WTC11 (cell line): Measurements from ENCODE around the gene MEIOSIN.

Source experiments
- ESRRA ChIP-seq: sonication (generic); formaldehyde crosslinking; IDR thresholded peaks from 2 replicates; pipeline ENCODE4 v1.8.1; 2022; ENCODE audit warnings: mild to moderate bottlenecking, missing genetic modification reagents, borderline replicate concordance
- GTF2I ChIP-seq: fragments of 250-450 bp; sonication (Bioruptor Pico); conservative IDR thresholded peaks from 2 replicates; pipeline ENCODE4 v1.4.0; 2021; ENCODE audit warnings: mild to moderate bottlenecking
- MYBL2 ChIP-seq: sonication (generic); formaldehyde crosslinking; IDR thresholded peaks from 2 replicates; pipeline ENCODE4 v1.8.1; 2023; ENCODE audit warnings: mild to moderate bottlenecking, moderate library complexity, missing genetic modification reagents
- OVOL2 ChIP-seq: fragments of 250-450 bp; sonication (Bioruptor Pico); IDR thresholded peaks from 2 replicates; pipeline ENCODE4 v1.9.0; 2021; ENCODE audit warnings: mild to moderate bottlenecking, borderline replicate concordance
- SMAD4 ChIP-seq: sonication (generic); formaldehyde crosslinking; IDR thresholded peaks from 2 replicates; pipeline ENCODE4 v1.8.0; 2022; ENCODE audit warnings: mild to moderate bottlenecking, missing genetic modification reagents
- ZBTB21 ChIP-seq: sonication (generic); formaldehyde crosslinking; IDR thresholded peaks from 2 replicates; pipeline ENCODE4 v1.8.1; 2023; ENCODE audit warnings: mild to moderate bottlenecking, missing genetic modification reagents, borderline replicate concordance
- ZNF121 ChIP-seq: sonication (generic); formaldehyde crosslinking; IDR thresholded peaks from 2 replicates; pipeline ENCODE4 v1.8.0; 2023; ENCODE audit warnings: missing genetic modification reagents
- TF ChIP-seq, protein P1 (sequence below): fragments of 200-600 bp; IDR thresholded peaks from 2 replicates; pipeline ENCODE4 v1.8.0; 2022; ENCODE audit warnings: antibody characterized with exemption
- TF ChIP-seq, protein P2 (sequence below): sonication (generic); formaldehyde crosslinking; conservative IDR thresholded peaks from 2 replicates; pipeline ENCODE4 v1.8.1; 2022; ENCODE audit warnings: mild to moderate bottlenecking, missing genetic modification reagents
- TF ChIP-seq, protein P3 (sequence below): sonication (generic); formaldehyde crosslinking; IDR thresholded peaks from 2 replicates; pipeline ENCODE4 v1.8.0; 2022; ENCODE audit warnings: mild to moderate bottlenecking, missing genetic modification reagents
- TF ChIP-seq, protein P4 (sequence below): sonication (generic); formaldehyde crosslinking; IDR thresholded peaks from 2 replicates; pipeline ENCODE4 v1.8.0; 2022; ENCODE audit warnings: mild to moderate bottlenecking, missing genetic modification reagents
- TF ChIP-seq, protein P5 (sequence below): sonication (generic); formaldehyde crosslinking; IDR thresholded peaks from 2 replicates; pipeline ENCODE4 v1.8.1; 2022; ENCODE audit warnings: missing genetic modification reagents, borderline replicate concordance
- TF ChIP-seq, protein P6 (sequence below): fragments of 250-450 bp; sonication (Bioruptor Pico); IDR thresholded peaks from 2 replicates; pipeline ENCODE4 v2.1.2; 2022; ENCODE audit warnings: mild to moderate bottlenecking, moderate library complexity
- TF ChIP-seq, protein P7 (sequence below): sonication (generic); formaldehyde crosslinking; IDR thresholded peaks from 2 replicates; pipeline ENCODE4 v1.8.0; 2022; ENCODE audit warnings: mild to moderate bottlenecking, missing genetic modification reagents

DNA sequence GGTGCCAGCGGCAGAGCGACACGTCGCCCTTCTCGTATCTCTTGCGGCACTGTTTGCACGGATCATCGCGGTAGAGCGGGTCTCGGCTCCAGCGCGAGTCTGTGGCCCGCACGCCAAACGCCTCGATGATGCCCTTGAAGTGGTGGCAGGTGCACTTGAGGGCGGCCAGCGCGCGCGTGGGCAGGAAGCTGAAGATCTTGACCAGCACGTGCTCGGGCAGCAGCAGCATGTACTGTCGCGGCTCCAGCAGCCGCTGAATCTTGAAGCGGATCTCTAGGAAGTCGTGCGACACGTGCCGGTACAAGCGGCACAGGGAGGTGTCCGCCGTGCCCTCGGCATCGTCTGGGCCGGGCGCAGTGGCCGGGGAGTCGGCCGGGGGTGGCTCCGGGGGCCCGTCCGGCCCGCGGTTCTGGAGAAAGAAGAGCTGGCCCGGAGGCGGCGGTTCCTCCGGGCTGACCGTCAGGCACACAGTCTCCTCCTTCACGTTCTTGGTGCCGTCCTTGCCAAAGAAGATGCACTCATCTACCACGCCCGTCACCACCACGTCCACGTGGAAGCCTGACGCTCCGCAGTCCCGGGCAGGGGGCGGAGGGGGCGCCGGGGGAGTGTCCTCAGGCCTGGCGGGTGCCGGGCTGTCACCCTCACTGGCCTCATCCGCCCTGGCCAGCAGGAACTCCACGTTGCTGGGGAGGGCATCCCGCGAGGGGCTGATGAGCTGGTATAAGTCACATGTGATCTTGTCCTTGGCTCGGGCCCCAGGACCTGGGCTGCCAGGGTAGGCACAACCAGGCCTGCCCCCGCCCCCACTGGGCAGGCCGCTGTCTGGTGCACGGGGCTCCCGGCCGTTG, 21.2 kb upstream of the MEIOSIN start:
- TF ChIP-seq ZBTB21 (CRISPR knock-in tag) (no peak), MYBL2 (no peak), SMAD4 (no peak), OVOL2 (CRISPR knock-in tag) (no peak), ZNF121 (no peak), ESRRA (CRISPR knock-in tag) (no peak), GTF2I (CRISPR knock-in tag) (no peak)
- TF ChIP-seq, protein P1, sequence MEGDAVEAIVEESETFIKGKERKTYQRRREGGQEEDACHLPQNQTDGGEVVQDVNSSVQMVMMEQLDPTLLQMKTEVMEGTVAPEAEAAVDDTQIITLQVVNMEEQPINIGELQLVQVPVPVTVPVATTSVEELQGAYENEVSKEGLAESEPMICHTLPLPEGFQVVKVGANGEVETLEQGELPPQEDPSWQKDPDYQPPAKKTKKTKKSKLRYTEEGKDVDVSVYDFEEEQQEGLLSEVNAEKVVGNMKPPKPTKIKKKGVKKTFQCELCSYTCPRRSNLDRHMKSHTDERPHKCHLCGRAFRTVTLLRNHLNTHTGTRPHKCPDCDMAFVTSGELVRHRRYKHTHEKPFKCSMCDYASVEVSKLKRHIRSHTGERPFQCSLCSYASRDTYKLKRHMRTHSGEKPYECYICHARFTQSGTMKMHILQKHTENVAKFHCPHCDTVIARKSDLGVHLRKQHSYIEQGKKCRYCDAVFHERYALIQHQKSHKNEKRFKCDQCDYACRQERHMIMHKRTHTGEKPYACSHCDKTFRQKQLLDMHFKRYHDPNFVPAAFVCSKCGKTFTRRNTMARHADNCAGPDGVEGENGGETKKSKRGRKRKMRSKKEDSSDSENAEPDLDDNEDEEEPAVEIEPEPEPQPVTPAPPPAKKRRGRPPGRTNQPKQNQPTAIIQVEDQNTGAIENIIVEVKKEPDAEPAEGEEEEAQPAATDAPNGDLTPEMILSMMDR: no peak
- TF ChIP-seq, protein P2, sequence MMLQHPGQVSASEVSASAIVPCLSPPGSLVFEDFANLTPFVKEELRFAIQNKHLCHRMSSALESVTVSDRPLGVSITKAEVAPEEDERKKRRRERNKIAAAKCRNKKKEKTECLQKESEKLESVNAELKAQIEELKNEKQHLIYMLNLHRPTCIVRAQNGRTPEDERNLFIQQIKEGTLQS (CRISPR knock-in tag): no peak
- TF ChIP-seq, protein P3, sequence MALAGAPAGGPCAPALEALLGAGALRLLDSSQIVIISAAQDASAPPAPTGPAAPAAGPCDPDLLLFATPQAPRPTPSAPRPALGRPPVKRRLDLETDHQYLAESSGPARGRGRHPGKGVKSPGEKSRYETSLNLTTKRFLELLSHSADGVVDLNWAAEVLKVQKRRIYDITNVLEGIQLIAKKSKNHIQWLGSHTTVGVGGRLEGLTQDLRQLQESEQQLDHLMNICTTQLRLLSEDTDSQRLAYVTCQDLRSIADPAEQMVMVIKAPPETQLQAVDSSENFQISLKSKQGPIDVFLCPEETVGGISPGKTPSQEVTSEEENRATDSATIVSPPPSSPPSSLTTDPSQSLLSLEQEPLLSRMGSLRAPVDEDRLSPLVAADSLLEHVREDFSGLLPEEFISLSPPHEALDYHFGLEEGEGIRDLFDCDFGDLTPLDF: no peak
- TF ChIP-seq, protein P4, sequence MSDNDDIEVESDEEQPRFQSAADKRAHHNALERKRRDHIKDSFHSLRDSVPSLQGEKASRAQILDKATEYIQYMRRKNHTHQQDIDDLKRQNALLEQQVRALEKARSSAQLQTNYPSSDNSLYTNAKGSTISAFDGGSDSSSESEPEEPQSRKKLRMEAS (CRISPR knock-in tag): no peak
- TF ChIP-seq, protein P5, sequence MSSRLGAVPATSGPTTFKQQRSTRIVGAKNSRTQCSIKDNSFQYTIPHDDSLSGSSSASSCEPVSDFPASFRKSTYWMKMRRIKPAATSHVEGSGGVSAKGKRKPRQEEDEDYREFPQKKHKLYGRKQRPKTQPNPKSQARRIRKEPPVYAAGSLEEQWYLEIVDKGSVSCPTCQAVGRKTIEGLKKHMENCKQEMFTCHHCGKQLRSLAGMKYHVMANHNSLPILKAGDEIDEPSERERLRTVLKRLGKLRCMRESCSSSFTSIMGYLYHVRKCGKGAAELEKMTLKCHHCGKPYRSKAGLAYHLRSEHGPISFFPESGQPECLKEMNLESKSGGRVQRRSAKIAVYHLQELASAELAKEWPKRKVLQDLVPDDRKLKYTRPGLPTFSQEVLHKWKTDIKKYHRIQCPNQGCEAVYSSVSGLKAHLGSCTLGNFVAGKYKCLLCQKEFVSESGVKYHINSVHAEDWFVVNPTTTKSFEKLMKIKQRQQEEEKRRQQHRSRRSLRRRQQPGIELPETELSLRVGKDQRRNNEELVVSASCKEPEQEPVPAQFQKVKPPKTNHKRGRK (CRISPR knock-in tag): no peak
- TF ChIP-seq, protein P6, sequence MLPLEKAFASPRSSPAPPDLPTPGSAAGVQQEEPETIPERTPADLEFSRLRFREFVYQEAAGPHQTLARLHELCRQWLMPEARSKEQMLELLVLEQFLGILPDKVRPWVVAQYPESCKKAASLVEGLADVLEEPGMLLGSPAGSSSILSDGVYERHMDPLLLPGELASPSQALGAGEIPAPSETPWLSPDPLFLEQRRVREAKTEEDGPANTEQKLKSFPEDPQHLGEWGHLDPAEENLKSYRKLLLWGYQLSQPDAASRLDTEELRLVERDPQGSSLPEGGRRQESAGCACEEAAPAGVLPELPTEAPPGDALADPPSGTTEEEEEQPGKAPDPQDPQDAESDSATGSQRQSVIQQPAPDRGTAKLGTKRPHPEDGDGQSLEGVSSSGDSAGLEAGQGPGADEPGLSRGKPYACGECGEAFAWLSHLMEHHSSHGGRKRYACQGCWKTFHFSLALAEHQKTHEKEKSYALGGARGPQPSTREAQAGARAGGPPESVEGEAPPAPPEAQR (CRISPR knock-in tag): no peak
- TF ChIP-seq, protein P7, sequence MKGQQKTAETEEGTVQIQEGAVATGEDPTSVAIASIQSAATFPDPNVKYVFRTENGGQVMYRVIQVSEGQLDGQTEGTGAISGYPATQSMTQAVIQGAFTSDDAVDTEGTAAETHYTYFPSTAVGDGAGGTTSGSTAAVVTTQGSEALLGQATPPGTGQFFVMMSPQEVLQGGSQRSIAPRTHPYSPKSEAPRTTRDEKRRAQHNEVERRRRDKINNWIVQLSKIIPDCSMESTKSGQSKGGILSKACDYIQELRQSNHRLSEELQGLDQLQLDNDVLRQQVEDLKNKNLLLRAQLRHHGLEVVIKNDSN (CRISPR knock-in tag): no peak
